Measurements from ENCODE around the gene ADGRL4. TPM values are rescaled to one million over a fixed set of nuclear protein-coding genes. Genes with fewer than 3 reads are reported as not detected.
"Not testable (repeated sequence)": the region's sequence is repeated elsewhere in the genome, so short reads cannot be mapped to it uniquely, and the experiment has no call there.

ADGRL4 gene
- total and polyA plus RNA-seq, 9 of the 15 experiments (the other 6 are each of a cell fraction or from before 2014, with no cell fraction given), result not detected

DNA sequence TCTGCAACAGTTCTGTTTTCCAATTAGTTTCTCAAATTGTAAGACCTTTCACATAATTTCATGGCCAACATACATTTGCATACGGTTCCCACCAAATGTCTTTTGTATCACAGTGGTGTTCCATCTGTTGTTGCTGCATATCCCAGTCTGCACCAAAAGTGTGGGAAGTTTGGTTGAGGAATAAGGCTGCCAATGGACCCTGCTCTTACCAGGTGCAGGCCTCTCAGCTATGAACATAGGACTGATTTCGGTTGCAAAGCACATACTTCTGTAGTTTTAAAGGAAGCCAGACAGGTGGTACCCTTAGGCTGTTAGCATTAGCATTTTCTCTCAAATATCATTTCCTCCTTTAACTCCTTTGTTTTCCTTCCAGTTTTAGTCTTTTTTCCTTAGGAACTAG, 33.8 kb downstream of the ADGRL4 start:
- intact Hi-C loops (cut with micrococcal nuclease) (no loop called here), in situ Hi-C loops (cut with MboI) (no loop called here)
- ChIA-PET POLR2A (no interaction called here), CTCF (ENCODE audit: low intra/inter-chr PET ratio) (no interaction called here)
- H3K9me3 ChIP-seq (replicated peaks; ENCODE audit: control insufficient read depth, insufficient read depth, low read depth, low read length), result no peaks in the 10 kb centered on the region; the same call in 1 of the 2 replicates
- no peaks in the 10 kb centered on the region for H3K9me1 ChIP-seq (ENCODE audit: control insufficient read depth, insufficient read depth, low read length)
- WGBS (ENCODE audit: insufficient coverage, low coverage, missing lambda C conversion rate), result 0% methylated on average over 2 of the region's 2 CpGs
- H3K79me2 ChIP-seq (ENCODE audit: control insufficient read depth, insufficient read depth, low read length), result no peaks in the 10 kb centered on the region
- no peak overlapping the region for H2AFZ ChIP-seq (ENCODE audit: low read depth, low read length)
- no peaks in the 10 kb centered on the region for H3K4me1 ChIP-seq (replicated peaks in 1 of 2; ENCODE audit: control insufficient read depth in 2 of 2, insufficient read depth in 2 of 2, low read length in 2 of 2)
- BruUV-seq (replicated peaks), result no TSS peak
- H3K27ac ChIP-seq (ENCODE audit: extremely low read depth, low read depth, low read length), result no peak overlapping the region
- TF ChIP-seq, protein P1, sequence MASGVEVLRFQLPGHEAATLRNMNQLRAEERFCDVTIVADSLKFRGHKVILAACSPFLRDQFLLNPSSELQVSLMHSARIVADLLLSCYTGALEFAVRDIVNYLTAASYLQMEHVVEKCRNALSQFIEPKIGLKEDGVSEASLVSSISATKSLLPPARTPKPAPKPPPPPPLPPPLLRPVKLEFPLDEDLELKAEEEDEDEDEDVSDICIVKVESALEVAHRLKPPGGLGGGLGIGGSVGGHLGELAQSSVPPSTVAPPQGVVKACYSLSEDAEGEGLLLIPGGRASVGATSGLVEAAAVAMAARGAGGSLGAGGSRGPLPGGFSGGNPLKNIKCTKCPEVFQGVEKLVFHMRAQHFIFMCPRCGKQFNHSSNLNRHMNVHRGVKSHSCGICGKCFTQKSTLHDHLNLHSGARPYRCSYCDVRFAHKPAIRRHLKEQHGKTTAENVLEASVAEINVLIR (CRISPR knock-in tag; IDR thresholded peaks at IDR 0.05), result no peak
- TF ChIP-seq ZNF263 (CRISPR knock-in tag; IDR thresholded peaks at IDR 0.05; ENCODE audit: borderline replicate concordance) (no peak), ZNF79 (CRISPR knock-in tag; IDR thresholded peaks at IDR 0.05; ENCODE audit: low read depth) (no peak), TAF9B (IDR thresholded peaks at IDR 0.05; ENCODE audit: partially characterized antibody) (no peak), MBD2 (IDR thresholded peaks at IDR 0.05; ENCODE audit: borderline replicate concordance, low read depth) (no peak), KAT7 (CRISPR knock-in tag; IDR thresholded peaks at IDR 0.05; ENCODE audit: borderline replicate concordance) (no peak), ELF2 (CRISPR knock-in tag; IDR thresholded peaks at IDR 0.05) (no peak), OTX1 (CRISPR knock-in tag; IDR thresholded peaks at IDR 0.05) (no peak)
- TF ChIP-seq, protein P2, sequence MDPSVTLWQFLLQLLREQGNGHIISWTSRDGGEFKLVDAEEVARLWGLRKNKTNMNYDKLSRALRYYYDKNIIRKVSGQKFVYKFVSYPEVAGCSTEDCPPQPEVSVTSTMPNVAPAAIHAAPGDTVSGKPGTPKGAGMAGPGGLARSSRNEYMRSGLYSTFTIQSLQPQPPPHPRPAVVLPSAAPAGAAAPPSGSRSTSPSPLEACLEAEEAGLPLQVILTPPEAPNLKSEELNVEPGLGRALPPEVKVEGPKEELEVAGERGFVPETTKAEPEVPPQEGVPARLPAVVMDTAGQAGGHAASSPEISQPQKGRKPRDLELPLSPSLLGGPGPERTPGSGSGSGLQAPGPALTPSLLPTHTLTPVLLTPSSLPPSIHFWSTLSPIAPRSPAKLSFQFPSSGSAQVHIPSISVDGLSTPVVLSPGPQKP (CRISPR knock-in tag; IDR thresholded peaks at IDR 0.05), result no peak
- no peaks in the 10 kb centered on the region for H3K36me3 ChIP-seq (ENCODE audit: control insufficient read depth, insufficient read depth, low read length)
- H3K9ac ChIP-seq (ENCODE audit: insufficient read depth in 1 of 2, low read depth in 2 of 2, low read length in 2 of 2), result no peak overlapping the region
- no peaks in the 10 kb centered on the region for H4K20me1 ChIP-seq (replicated peaks; ENCODE audit: control insufficient read depth, insufficient read depth, low read length)
- H3K27me3 ChIP-seq (ENCODE audit: control insufficient read depth in 2 of 2, insufficient read depth in 2 of 2, low read length in 2 of 2), result no peaks in the 10 kb centered on the region
- DNase-seq (ENCODE audit: extremely low read depth in 1 of 4, low spot score in 3 of 4) (no peak), FAIRE-seq (no peak), ATAC-seq (no peak)
- H3K4me2 ChIP-seq (ENCODE audit: insufficient read depth, low read length), result no peak overlapping the region
- no peak overlapping the region for H3K4me3 ChIP-seq

DNA sequence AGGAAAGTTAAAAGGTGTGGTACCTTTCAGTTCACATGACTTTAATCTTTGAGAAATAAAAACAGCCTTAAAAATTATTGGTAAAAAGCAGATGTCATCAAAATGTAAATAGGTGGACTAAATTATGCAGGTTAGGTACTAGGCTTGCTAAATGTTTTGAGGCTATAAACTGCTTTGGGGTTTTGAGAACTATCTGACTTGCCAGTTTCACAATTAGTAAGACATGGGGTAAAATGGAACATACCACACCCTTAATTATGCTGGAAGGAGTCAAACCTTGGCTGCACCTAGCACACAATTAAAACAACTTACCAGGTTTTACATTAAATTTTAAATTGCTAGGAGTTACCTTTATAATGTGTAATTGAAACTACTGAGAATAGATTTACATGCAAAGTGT, 39.4 kb downstream of the ADGRL4 start:
- H3K36me3 ChIP-seq (ENCODE audit: control insufficient read depth, insufficient read depth, low read length); H4K20me1 ChIP-seq (replicated peaks; ENCODE audit: control insufficient read depth, insufficient read depth, low read length); H3K9me3 ChIP-seq (replicated peaks; ENCODE audit: control insufficient read depth, insufficient read depth, low read depth, low read length); H3K4me3 ChIP-seq; H3K4me1 ChIP-seq (replicated peaks in 1 of 2; ENCODE audit: control insufficient read depth in 2 of 2, insufficient read depth in 2 of 2, low read length in 2 of 2); FAIRE-seq; intact Hi-C loops (cut with micrococcal nuclease); H3K4me2 ChIP-seq (ENCODE audit: insufficient read depth, low read length); H3K79me2 ChIP-seq (ENCODE audit: control insufficient read depth, insufficient read depth, low read length); H3K27me3 ChIP-seq (ENCODE audit: control insufficient read depth in 2 of 2, insufficient read depth in 2 of 2, low read length in 2 of 2); H3K9me1 ChIP-seq (ENCODE audit: control insufficient read depth, insufficient read depth, low read length); POLR2A ChIA-PET; ATAC-seq; DNase-seq (ENCODE audit: extremely low read depth in 1 of 4, low spot score in 3 of 4); H2AFZ ChIP-seq (ENCODE audit: low read depth, low read length); CTCF ChIA-PET (ENCODE audit: low intra/inter-chr PET ratio); BruUV-seq (replicated peaks); H3K27ac ChIP-seq (ENCODE audit: extremely low read depth, low read depth, low read length); in situ Hi-C loops (cut with MboI); H3K9ac ChIP-seq (ENCODE audit: insufficient read depth in 1 of 2, low read depth in 2 of 2, low read length in 2 of 2): not testable (repeated sequence)
